H54 (cell line): Measurements from ENCODE around the gene PKP2.
A peak's percentile ranks its signal among the peaks of the same experiment; 100 is the strongest.
"Not testable (repeated sequence)": the region's sequence is repeated elsewhere in the genome, so short reads cannot be mapped to it uniquely, and the experiment has no call there.

Source experiments
- DNase-seq: peaks from one replicate; pipeline ENCODE4 v3.0.0; 2011; ENCODE audit warnings: low spot score, mixed read lengths; ENCODE audit not compliant: insufficient read length
- FAIRE-seq: peaks from 3 replicates; lab custom pipeline; 2011; peaks lifted over from hg19 to GRCh38; lab: Jason Lieb, UNC
- POLR2A ChIP-seq: IDR thresholded peaks from 2 replicates; pipeline ENCODE4 v1.6.1; 2011; ENCODE audit warnings: low read depth, mild to moderate bottlenecking, low read length

The PKP2 gene

DNA sequence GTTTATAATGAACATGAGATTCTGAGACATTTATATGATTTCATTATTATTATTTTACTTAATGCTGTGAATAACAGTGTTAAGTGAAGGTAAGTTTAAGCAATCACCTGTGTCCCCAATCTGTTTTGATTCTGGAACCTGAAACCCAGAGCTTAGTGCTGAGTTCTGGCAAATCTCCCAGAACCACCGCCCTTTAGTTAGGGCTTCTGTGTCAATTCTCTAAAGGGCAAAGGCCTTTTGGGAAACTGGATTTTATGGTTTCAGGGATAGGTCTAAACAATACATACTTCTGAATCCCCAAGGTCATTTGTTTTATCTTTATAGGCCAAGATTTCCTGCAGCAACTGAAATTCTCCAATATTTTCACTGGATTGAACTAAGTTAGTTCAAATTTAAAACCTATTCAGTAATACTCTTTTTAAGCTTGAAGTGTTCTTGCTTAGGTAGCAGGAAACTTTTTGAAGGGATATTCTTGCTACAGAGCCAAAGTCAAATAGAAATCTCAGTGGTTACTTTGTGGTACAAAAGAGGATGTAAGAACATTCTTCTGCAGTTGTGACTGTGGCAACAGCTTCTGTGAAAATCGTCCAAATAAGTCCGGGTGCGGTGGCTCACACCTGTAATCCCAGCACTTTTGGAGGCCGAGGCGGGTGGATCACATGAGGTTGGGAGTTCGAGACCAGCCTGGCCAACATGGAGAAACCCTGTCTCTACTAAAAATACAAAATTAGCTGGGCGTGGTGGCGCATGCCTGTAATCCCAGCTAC, 10.0 kb upstream of the PKP2 start:
- FAIRE-seq (no peak), DNase-seq (no peak)
- no peak for TF ChIP-seq POLR2A

- TF ChIP-seq POLR2A, result no peak
- no peak for FAIRE-seq
- DNase-seq, result no peak
Measured at GRCh38 chr12:32903763-32904162, 7.2 kb upstream of the PKP2 start.

- DNase-seq (no peak), FAIRE-seq (no peak)
- TF ChIP-seq POLR2A, result no peak
Measured at GRCh38 chr12:32903318-32903717, 6.7 kb upstream of the PKP2 start.

GRCh38 chr12:32902287-32902997, 5.9 kb upstream of the PKP2 start:
- FAIRE-seq (no peak), DNase-seq (no peak)
- TF ChIP-seq POLR2A, result no peak

- no peak for TF ChIP-seq POLR2A
- DNase-seq, result no peak
- no peak for FAIRE-seq
Measured at GRCh38 chr12:32901553-32901952, 5.0 kb upstream of the PKP2 start.

DNA sequence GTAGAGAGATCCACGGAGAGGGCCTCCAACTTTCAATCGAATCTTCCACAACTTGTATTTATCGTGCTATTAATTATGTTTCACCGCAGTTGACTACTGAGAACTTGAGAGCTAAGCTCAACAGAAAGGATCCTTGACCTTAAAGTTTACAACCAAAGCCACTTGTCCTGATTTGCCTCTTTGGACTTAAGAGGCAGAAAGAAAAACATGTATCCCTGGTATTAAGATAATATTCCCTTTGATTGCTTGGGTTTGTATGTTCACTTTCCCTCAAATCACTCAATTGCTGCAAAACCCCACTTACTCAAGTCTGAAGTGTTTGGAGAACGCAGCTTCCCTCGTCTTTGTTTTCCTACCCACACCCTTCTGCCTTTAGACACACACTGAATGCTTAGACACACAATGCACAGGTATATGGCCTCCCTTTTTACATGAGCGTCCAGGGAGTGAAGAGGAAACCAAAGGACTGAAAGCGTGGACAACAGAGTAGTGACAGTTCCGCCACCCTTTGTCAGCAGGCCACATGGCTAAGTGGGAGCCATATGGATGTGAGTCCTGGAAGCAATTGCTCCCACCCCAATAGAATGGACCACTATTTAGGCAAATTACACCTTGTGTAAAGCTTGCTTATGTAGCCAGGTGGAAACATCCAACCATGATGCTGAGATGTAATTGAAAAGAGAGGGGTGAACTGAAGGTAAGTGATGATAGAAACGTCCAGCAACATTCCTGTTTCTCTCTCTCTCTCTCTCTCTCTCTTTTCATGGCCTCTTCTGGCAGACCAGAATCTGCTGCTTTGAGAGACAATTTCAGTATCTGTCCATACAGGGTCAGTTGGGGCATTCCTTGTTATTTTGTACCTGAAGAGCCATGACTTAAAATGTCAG, 1.4 kb upstream of the PKP2 start:
- no peak for TF ChIP-seq POLR2A
- FAIRE-seq (no peak), DNase-seq (no peak)

DNA sequence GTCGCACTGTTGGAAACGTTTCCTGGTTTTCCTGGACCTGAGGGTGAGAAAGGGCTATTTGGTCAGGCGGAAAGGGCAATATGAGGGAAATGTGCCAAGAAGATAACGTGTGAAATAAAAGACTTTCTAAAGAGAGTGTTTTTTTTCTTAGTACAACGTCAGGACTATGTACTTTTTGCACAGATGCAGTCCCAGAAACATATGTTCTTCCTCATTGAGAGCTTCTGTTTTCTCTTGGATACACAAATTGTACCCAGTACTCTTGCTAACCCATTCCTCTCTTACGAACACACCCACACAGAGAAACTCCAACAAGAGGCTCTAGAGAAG, 669 bp upstream of the PKP2 start:
- FAIRE-seq (no peak), DNase-seq (no peak)
- TF ChIP-seq POLR2A, result no peak

GRCh38 chr12:32895688-32896431, 717 bp downstream of the PKP2 start:
- no peak for TF ChIP-seq POLR2A
- FAIRE-seq (no peak), DNase-seq (no peak)

- TF ChIP-seq POLR2A, result no peak
- DNase-seq, result no peak
- FAIRE-seq, result no peak
Measured at GRCh38 chr12:32894566-32894965, 2.0 kb downstream of the PKP2 start.

GRCh38 chr12:32893458-32893857, 3.1 kb downstream of the PKP2 start:
- no peak for FAIRE-seq
- TF ChIP-seq POLR2A, result no peak
- no peak for DNase-seq

DNA sequence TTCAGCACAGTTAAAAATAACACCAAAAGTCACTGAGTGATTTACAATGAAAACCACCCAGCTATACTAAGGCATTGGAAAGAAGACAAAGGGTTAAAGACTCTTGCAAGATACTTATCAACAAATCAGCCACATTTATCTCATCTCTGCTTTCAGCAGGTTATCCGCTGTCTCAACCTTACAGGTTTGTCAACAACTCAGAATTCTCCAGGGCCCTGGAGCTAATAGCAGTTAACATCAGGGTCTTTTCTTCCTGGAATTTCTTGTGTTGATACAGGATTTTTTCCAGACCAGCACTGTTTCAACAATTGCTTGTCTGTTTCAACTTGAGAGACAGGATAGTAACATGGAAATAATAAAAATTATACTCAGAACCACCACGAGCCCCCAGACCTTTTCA, 3.5 kb downstream of the PKP2 start:
- TF ChIP-seq POLR2A, result no peak
- FAIRE-seq, result no peak
- no peak for DNase-seq

DNA sequence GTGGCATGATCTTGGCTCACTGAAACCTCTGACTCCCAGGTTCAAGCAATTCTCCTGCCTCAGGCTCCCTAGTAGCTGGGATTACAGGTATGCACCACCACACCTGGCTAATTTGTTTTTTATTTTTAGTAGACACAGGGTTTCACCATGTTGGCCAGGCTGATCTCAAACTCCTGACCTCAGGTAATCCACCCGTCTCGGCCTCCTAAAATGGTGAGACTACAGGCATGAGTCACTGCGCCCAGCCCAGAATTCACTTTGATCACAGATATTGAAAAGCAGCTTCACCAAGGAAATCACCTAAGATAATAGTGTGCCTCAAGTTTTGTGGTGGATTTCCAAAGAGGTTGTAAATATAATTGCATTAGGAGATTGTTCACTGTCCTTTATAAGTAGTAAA, 4.2 kb downstream of the PKP2 start:
- not testable (repeated sequence) for DNase-seq, FAIRE-seq

DNA sequence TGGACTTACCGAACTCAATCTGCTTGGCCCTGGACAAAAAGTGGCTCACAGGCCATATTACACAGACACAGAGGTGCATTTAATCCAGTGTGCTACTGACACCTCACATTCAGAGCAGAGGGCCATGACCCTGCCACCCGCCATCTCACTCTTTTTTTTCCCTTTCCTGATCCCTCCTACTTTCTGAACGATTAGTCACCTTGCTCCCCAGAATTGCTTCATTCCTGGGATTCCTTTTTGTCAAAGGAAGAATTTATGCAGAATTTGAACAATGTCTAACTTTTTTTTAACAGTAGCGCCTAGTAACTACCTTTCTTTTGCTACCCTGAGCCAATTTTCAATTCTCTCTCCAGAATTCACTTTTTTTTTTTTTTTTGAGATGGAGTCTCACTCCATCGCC, 4.6 kb downstream of the PKP2 start:
- peak; percentile 48 for DNase-seq
- FAIRE-seq, result peak; percentile 78

DNA sequence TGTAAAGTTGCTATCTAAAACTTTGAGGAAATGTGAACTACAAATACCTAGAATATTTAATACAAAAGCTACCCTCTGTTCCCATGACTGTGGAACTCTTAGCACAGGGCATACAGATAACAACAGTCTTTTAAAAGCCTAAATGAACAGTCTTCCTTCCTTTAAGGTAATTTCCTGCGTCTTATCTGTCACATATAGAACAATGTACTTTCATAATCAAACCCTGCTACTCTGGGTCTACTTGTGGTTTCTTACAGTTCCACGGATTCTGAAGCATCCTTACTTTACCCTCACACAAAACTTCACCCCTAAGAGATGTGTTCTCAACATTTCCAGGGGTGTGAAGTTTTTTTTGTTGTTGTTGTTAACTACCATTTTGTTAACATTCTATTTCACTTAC, 5.1 kb downstream of the PKP2 start:
- FAIRE-seq (peak; percentile 23), DNase-seq (no peak)
- TF ChIP-seq POLR2A, result no peak

More for the DNA sequence above, 4.6 kb downstream of the PKP2 start:
- no peak for TF ChIP-seq POLR2A
